Suppressor macrophage treated with lipopolysaccharide for 1 hour (primary cell): ENCODE measurements around the gene CCDC198.

Experiments
- DNase-seq, 3 donors: peaks; one replicate each; pipeline ENCODE4 v3.0.0-alpha.2; 2020 to 2022

The CCDC198 gene

GRCh38 chr14:57462551-57462950 is 31.1 kb downstream of the CCDC198 start:
- DNase-seq, result no peak

DNA sequence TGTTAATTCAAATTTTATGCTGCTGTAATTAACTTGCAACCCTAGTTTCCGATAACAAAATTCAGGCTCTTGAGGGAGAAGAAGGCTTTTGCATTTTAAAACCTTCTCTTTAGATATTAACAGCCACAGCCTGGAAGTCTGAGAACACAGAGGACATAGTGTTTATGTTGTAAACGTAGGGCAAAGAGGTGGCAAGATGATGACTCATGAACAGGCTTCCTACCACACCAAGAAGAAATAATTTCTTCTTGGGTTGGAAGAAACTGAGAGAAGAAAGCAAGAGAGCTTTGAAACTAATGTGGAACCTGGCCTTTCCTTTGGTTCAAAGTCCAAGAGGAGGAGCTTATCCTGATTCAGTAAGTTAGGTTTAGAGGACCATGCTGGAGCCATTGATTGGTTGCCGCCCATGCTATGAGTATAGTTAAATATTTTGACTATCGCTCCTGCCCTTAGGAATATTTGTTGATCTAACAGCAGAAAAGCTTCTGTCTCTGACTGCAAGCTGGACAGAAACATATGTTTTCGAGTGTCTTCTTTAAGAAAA is 31.8 kb downstream of the CCDC198 start:
- no peak for DNase-seq

GRCh38 chr14:57435923-57436322 is 57.7 kb downstream of the CCDC198 start:
- no peak for DNase-seq

DNA sequence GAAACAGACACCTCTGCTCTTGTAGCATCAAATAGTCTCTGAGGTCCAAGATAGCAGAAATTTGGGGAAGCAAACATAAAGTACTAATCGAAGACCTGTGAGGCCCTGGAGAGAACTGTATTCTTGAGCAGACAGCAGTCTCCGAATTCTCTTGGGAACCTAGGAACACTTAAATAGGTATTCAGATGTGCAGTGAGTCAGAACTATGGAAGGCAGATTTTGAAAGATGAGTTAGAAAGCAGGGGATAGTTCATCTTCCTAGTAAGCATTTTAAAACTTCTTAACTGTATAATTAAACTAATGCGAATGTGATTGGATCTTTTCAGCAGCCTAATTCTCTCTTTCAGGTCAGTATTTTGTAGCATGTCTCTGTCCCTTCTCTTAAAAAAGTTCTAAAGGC is 72.7 kb downstream of the CCDC198 start:
- DNase-seq, result no peak

GRCh38 chr14:57420033-57420432 is 73.6 kb downstream of the CCDC198 start:
- no peak for DNase-seq
